NOMO-1 treated with DMSO at 0.1 percent for 48 hours (cell line): ENCODE data around the gene GLB1L3.
"Not testable (repeated sequence)": the region's sequence is repeated elsewhere in the genome, so short reads cannot be mapped to it uniquely, and the experiment has no call there.

Experiments used
- DNase-seq: peaks from one replicate; lab custom pipeline; 2025; ENCODE audit not compliant: unreplicated experiment; lab: John Stamatoyannopoulos, UW

The GLB1L3 gene

DNA sequence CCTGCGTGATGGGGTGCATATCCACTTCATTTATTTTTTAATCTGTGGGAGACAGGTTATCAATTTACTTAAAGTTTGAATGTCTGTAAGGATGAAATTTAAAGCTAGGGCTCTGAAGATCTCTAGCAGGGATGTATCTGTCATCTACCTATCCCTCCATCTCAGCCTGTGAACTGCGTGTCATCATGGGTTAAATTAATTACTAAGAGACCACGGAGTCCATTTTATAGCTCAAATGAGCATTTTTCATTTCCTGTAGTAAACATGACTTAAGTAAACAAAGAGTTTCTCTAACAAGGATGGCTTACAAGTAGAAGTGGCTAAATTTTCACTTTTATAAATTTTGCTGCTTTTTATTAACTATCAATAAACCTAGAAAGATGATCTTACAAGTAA is 2.9 kb upstream of the GLB1L3 start:
- DNase-seq, result no peak

DNA sequence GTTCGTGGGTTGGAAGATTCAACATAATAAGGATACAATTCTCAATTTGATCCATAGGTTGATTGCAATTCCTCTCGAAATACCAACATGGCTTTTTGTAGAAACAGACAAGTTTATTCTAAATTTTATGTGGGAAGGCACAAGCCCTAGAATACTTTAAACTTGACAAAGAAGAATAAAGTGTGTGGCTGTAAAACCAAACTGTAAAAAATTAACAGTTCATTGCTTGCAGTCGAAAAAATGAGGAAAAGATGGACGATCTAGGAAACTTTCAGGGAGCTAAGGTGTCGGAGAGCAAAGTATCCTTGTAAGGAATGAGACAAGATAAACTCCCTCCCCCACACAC is 1.0 kb upstream of the GLB1L3 start:
- no peak for DNase-seq

DNA sequence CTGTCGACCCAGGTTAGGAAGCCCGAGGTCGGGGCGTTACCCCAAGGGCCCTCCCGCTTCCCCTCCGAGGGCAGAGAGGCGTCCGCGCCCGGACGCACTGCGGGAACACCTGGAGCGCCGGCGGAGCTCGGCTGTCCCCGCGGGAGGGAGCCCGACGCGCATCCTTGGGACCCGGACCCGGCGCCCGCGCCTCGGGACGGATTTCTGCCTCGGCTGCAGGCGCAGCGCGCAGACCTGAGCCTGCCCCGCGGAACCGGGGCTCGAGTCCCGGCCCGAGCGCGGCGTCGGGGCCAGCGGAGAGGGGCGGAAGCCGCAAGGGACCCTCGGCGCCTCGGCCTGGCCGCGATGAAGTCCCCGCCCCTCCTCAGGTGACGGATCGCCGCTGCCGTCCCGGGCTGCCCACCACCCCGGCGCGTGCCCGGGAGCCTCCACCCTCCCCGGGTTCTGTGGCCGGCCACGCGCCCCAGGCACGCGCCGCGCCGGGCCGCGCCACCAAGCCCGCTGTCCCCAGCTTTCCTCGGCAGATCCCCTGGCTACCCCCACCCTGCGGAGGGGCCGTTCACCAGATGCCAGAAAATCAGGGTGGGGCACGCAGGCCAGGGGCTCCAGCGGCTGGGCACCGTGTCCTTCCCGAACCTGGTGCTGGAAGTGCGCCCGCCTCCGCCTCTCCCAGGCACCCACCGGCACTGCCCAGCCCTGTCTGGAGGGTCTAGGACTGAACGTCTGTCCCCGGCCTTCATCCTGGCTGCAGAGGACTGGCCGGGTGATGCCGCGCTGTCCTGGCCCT is 410 bp downstream of the GLB1L3 start:
- no peak for DNase-seq

DNA sequence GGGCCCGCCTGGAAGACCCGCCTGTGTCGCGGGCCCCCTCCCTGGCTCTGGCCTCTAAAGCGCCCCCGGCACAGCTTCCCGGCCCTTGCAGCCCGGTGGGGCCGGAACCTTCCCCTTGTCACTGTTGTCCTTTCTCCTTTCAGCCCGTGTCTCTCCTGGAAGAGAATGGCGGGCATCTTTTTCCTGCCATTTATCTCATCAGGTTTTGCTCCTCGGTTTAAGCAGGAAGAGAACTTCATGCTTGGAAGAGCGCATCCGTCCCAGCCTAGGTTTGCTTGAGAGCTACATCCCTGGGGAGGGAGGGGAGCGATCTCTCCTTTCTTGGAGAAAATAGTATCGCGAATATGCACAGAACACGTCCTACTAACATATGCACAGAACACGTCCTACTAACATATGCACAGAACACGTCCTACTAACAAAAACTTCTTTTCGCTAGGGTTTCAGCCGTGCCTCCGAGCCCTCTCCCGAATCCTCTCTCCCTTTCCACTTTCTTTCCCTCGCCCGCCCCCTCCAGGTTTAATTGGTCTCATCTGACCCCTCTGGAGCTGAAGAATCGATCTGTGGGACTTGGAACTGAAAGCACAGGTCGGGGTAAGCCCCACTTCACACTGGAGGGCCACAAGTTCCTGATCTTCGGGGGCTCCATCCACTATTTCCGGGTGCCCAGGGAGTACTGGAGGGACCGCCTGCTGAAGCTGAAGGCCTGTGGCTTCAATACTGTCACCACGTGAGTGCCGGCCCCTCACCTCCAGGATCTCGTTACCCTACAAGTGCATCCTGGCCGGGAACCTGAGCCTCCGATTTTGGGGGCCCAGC is 1.2 kb downstream of the GLB1L3 start:
- no peak for DNase-seq

DNA sequence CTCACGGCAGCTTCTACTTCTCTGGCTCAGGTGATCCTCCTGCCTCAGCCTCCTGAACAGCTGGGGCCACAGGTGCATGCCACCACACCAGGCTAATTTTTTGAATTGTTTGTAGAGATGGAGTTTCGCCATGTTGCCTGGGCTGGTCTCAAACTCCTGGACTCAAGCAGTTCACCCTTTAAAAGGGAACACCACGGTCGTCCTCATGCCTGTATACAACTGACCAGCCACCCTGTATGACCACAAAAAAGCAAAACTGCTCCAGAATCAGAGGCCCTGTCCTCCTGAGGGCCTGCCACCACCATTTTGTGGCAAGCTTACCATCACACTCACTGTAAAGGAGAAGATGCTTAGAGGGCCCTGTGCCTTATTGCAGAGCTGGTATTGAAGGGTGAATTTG is 2.2 kb downstream of the GLB1L3 start:
- no peak for DNase-seq

DNA sequence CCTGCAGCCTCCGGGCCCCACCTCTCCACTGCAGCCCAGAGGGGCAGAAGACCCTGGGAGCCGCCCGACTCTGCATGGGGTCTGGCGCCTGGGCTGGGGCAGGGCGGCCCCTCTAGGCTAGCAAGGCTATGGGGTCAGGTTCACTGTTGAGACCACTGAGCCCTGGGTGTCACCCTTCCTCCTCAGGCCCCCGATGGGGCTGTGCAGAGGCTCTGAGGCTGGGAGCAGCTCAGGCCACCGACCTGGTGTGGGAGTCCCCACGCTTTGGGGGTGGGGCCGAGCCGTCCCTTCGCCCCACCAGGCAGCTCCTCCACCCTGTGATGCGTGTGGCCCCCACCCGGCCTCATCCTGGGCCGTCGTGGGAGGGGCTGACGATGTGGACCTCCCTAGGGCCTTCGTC is 5.5 kb downstream of the GLB1L3 start:
- DNase-seq, result not testable (repeated sequence)

DNA sequence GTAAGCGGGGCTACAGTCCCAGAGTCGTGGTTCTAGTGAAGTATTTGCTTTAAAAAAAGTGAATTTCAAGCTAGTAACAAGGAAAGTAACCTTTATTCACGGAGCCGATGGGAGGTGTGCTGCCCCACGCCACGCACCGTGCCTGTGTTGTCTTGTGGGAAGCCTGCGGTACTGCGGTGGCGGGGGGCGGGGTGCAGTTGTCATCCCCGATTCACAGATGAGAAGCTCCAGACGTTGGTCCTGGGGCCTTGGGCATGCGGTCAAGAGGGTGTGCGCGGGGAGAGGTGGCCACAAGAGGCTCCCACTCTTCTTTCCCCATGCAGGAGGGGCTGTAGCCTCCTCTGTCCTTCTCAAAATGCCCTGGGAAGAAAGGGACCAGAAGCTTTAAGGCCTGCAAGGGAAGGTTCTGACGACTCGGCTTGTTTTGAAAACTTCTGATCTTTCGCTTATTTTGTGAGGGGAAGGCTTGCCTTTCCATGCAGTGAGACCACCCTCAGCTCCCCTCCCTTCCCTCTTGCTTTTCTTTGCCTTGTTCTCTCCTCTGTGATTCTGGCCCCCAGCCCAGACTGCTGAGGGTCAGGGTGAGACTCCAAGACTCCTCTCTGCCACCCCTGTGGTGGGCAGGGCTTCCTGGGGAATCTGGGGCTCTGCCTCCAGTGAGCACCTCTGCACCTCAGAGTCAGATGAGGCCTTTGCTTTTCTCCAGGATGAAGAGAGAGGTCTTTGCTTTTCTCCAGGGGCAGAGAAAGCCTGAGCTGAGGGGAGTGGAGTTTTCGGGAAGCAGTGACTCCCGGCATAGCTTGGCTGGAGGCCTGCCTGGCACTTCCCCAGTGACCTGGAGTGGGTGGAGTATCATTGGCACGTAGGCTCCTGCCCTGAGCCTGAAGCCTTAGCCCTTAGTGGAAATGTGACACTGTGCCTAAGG is 6.2 kb downstream of the GLB1L3 start:
- no peak for DNase-seq

DNA sequence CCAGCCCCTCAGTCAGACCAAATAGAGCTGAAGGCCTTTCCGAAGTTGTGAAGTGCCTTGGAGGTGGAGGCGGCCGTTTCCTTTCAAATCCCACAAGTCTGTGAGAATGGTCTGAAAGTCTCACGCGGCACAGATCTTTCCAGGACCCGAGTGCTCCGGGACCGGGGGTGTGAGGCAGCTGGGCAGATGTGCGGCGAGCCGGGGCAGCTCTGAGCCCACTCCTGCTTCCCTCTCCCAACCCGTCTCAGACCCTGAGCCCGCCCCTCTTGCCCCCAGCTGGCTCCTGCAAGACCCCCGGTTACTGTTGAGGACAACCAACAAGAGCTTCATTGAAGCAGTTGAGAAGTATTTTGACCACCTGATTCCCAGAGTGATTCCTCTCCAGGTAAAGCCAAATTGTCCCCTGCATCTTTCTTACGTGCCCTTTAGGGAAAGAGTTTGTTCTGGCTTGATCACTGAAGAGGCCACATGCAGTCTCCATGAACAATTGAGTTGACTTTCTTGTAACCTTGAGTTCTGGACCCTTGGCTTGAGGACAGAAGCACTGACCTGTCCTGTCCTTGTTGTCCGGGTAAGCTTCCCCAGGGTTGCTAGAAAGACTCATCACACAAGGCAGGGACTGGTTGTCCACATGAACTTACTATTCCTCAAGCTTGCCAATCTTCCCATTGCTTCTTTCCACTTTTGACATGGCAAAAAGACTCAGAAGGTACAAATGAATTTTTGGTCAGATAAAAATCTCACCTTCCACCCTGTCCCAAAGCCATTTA is 7.5 kb downstream of the GLB1L3 start:
- no peak for DNase-seq

DNA sequence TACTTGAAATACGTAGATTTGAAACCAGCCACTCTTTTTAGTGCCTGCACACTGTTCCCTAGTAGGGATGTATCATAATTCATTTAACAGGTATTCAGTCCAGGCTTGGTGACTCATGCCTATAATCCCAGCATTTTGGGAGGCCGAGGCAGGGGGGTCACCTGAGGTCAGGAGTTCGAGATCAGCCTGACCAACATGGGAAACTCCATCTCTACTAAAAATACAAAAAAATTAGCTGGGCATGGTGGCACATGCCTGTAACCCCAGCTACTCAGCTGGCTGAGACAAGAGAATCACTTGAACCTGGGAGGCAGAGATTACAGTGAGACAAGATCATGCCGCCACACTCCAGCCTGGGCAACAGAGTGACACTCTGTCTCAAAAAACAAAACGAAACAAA is 8.2 kb downstream of the GLB1L3 start:
- not testable (repeated sequence) for DNase-seq

DNA sequence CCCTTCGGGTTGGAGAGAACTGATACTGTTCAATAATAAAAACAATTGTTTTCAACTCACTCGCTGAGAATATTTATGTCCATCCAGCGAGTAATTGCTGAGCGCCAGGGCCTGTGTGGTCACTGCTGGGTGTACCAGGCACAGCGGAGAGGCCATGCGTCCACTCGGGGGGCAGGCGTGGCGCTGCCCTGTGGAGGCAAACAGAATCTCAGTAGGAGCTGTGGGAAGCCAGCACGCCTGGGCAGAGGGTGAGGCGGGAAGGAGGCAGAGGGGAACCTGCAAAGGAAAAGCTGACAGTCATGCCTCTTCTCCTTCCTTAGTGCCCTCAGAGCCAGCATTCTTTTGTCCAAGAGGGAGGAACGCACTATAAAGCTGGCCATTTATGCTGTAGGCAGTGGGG is 11.4 kb downstream of the GLB1L3 start:
- DNase-seq, result no peak

DNA sequence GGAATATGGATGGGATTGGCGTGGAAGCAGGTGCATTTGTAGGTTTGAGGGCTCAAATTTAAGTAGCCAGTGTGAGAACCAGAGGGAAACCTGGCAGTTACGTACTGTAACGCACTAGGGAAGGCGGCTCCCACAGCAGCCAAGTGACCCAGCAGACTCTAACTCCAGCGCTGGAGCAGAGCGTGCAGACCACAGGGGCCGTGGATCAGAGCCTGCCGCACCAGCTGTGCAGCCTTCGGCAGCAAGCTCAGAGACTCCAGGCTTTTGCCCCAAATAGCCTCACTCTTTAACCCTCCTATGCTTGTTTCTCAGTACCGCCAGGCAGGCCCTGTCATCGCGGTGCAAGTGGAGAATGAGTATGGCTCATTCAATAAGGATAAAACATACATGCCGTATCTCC is 12.3 kb downstream of the GLB1L3 start:
- DNase-seq, result no peak

DNA sequence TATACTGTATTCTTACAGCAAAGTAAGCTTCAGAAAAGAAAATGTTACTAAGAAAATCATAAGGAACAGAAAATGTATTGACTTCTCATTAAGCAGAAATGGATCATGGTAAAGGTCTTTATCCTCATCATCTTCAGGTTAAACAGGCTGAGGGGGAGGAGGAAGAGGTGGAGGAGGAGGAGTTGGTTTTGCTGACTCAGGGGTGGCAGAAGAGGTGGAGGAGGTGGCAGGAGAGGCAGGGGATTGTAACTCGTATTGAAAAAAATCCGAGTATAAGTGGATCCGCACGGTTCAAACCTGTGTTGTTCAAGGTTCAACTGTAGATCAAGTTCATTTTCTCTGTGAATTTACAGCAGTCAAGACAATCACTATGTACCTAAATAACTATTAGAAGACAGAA is 13.0 kb downstream of the GLB1L3 start:
- DNase-seq, result no peak

DNA sequence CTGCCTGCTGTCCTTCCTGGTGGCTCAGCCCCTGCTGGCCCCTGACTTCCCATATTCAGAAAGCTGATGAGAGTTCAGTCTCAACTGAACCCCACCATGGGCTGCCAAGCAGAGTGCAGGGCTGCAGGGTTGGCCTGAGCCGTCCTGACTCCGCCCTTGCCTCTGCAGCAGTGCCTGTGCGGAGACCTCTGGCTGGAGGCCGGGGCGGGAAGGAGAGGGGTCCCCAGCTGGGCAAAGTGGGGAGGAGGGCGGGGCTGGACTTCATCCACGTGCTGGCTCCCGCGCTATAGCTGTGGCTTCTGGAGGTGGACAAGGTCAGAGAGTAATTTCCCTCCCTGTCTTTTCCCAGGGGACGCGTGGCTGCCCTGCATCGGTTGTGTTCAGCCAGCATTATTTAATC is 13.6 kb downstream of the GLB1L3 start:
- no peak for DNase-seq

DNA sequence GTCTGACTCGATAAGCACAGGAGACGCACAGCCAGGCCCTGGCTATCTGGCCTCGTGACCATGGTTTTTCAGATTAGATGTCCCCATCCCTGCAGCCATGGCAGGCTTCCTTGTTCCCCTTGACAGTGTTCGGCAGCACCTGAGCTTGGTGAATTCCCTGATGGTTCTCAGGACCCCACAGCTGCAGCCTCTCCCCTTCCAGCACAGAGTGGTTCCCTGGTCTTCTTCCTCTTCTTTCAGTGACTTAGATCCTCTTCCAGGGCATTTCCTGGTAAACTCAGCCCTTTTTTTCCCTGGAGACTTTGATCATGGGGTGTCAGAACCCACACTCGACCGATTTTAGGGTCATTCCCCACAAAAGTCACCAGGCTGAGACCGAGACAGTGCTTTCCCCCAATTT is 14.5 kb downstream of the GLB1L3 start:
- DNase-seq, result no peak

DNA sequence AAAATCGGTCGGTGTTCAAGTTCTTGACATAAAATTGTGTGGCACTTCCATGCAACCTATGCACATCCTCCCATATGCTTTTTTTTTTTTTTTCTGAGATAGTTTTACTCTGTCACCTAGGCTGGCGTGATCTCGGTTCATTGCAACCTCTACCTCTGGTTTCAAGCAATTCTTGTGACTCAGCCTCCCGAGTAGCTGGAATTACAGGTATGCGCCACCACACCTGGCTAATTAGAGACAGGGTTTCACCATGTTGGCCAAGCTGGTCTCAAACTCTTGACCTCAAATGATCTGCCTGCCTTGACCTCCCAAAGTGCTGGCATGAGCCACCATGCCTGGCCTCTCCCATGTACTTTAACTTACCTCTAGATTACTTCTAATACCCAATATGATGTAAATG is 15.0 kb downstream of the GLB1L3 start:
- DNase-seq, result no peak

DNA sequence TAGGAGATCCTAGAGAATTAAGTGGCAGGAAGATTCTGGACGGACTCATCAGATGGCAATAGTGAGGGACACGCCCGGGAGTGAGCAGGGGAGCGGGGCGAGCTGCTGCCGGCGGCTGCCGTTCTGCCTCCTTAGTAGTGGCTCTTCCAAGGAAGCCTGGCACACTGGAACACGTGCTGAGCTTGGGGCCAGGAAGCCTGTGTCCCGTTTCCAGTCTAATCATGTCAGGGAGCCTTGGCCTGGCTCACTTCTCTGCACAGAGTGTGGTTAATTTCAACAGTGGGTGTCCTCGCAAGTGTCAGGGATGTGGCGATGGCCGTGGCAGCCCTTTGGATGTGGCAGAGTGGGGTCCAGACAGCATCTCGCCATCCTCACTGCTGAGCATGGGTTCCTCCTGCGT is 16.5 kb downstream of the GLB1L3 start:
- no peak for DNase-seq

DNA sequence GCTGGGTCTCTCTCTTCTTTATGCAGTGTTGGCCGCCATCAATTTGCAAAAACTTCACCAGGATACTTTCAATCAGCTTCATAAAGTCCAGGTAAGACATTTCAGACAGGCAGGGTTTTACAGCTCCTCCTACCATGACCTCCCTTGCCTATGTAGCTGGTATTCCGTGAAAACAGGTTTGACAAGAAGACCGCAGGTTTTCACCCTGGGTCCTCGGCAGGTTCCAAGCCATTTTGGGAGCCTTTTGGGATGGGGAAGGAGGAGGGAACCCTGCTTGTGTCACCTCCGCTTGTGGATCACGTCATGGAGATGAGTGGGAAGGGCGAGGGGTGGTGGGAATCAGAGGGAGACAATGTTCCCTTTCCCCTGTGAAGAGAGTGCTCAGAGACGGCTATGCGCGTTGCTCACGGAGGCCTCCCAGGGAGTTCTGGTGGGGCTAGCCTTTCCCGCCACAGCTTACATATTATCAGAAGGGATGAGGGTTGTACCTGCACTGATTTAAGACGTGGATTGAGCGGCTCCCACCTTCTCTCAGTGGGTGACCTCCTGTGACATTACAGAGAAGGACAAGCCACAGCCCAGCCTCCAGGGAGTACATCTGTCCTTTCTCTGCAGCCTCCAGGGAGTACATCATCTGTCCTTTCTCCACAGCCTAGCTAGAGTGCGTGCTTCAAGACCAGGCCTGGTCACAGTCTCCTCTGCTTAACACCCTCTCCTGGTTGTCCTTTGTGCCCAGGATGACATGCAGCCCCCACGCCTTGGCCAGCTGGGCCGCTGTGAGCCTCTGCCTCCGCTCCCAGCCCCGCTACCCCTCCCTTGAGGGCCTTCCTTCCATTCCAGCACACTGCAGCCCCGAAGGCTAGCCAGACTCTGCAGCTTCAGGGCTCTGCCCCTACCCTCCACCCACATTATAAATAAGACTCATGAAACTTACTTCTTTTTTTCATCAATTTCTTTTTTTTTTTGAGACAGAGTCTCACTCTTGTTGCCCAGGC is 17.2 kb downstream of the GLB1L3 start:
- no peak for DNase-seq

DNA sequence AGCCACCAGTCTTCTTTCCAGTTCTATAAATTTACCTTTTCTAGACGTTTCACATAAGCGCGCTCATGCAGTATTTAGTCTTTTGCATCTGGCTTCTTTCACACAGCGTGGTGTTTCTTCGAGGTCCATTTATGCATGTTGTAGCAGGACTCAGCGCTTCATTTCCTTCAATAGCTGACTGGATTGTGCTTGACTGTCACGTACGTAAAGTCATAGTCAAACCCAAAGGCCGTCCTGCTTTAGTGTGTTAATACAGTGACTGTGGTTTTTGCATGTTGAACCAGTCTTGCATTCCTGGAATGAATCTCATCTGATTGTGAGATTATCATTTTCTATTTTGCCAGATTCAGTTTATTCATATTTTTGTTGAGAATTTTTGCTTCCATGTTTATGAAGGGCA is 18.5 kb downstream of the GLB1L3 start:
- DNase-seq, result no peak

DNA sequence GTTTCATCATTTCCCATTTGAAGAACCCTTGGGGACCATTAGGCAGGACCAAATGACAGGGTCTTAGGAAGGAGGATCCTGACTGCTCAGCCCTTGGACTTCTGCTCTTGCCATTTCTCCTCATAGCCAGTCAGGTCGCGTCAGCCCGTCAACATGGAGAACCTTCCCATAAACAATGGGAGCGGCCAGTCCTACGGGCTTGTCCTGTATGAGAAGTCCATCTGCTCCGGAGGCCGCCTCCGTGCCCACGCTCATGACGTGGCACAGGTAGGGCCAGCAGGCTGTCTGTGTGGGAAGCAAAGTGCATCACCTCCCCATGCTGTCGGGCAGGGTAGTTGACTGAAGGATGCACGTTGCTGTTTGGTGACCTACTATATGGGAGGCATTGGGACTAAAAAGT is 36.0 kb downstream of the GLB1L3 start:
- no peak for DNase-seq

DNA sequence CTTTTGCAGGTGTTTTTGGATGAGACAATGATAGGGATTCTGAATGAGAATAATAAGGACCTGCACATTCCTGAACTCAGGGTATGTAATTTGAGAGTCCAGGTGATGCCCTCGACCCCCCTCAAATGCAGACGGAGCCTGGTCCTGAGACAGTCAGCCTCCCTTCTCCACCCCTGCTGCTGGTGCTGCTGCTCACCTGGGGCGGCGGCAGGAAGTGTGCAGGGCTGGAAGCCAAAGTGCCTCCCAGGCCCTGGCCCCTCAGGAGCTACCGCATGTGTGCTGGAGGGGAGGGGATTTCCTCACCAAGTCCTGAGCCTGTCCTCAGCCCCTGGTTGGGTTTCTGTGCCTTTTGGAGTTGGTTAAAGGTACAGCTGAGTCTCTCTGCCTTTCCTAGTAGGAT is 36.6 kb downstream of the GLB1L3 start:
- DNase-seq, result no peak
